A549 (cell line): ENCODE results near the gene KRTAP20-2.

ENCODE experiments used
- CTCF ChIP-seq: fragments of >200 bp; sonication (Bioruptor Twin); formaldehyde crosslinking; IDR thresholded peaks from 3 replicates; pipeline ENCODE4 v1.5.1; 2016
- EP300 ChIP-seq, 2 experiments: fragments of >200 bp; sonication (Bioruptor Twin); formaldehyde crosslinking; IDR thresholded peaks; 2 replicates in 1 of 2; 3 replicates in 1 of 2; pipeline ENCODE4 v1.6.1; 2016 to 2017

- TF ChIP-seq EP300 (IDR thresholded peaks at IDR 0.05): no peak
- TF ChIP-seq CTCF: no peak
Measured at GRCh38 chr21:30672985-30673650, 38.1 kb downstream of the KRTAP20-2 start.
